Nephron (organoid): Measurements from ENCODE around the gene CACNA1S.

ENCODE experiments used
- H3K27ac Mint-ChIP-seq, 3 experiments: 2 replicates each; pipeline ENCODE4 v1.8.0; 2020; ENCODE audit warnings: mixed read lengths in 3 of 3, mild to moderate bottlenecking in 2 of 3, moderate library complexity in 1 of 3
- H3K27me3 Mint-ChIP-seq: 2 replicates; pipeline ENCODE4 v1.8.0; 2021; ENCODE audit warnings: low read depth, mild to moderate bottlenecking, moderate library complexity, mixed read lengths
- H3K36me3 Mint-ChIP-seq: 2 replicates; pipeline ENCODE4 v1.8.0; 2020; ENCODE audit warnings: low read depth, mixed read lengths
- H3K4me1 Mint-ChIP-seq: 2 replicates; pipeline ENCODE4 v1.8.0; 2020; ENCODE audit warnings: mixed read lengths
- H3K4me3 Mint-ChIP-seq, 3 experiments: 2 replicates each; pipeline ENCODE4 v1.8.0; 2020; ENCODE audit warnings: mild to moderate bottlenecking in 3 of 3, mixed read lengths in 3 of 3, moderate library complexity in 2 of 3
- H3K9me3 Mint-ChIP-seq: 2 replicates; pipeline ENCODE4 v1.8.0; 2020; ENCODE audit warnings: mixed read lengths
- TF ChIP-seq, protein P1 (sequence below), 3 experiments: fragments of 200-600 bp; sonication (generic); IDR thresholded peaks; one replicate each; pipeline ENCODE4 v1.5.0; 2021; ENCODE audit warnings: antibody characterized with exemption in 3 of 3; ENCODE audit not compliant: unreplicated experiment in 3 of 3

Gene CACNA1S

DNA sequence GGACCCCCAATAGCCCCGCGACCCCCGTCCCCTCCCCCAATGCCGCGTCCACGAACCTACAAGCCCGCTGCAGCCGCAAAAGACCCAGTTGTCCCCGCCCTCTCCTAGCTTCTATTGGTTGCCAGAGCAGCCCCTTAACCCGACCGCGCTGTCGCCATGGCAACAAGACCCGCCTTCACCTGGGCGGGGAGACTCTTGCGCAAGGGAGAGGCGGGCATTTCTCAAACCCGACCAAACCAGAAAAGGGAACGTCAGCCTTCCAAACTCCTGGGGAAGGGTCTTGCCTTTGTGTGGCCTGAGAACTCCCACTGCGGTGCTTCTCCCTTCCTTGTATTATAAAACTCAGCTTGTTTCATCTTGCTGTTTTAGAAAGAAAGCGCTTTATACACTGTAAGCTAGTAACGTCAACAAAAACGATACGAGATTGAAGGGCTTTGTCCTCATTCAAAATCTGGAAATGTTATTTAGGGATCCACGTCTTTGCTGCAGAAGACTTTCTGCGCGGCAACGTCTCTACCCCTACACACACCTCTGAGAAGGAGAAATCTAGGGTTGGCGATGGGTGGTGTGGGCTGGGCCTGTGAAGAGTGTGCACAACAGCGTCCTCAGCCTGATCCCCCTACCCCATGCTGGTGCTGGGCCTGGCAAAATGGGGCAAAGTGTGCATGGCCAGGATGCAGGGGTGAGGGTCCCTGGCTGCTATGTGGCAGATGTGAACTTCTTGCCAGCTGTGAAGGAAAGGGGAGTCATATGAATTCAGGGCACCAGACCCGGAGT lies 42.4 kb upstream of the CACNA1S start, which contains the start of gene TMEM9:
Gene TMEM9 (minus strand): TSS at position 86 of the 777 bp plus-strand sequence. CDS start 551 bp downstream, outside the sequence.
- TF ChIP-seq, protein P1, sequence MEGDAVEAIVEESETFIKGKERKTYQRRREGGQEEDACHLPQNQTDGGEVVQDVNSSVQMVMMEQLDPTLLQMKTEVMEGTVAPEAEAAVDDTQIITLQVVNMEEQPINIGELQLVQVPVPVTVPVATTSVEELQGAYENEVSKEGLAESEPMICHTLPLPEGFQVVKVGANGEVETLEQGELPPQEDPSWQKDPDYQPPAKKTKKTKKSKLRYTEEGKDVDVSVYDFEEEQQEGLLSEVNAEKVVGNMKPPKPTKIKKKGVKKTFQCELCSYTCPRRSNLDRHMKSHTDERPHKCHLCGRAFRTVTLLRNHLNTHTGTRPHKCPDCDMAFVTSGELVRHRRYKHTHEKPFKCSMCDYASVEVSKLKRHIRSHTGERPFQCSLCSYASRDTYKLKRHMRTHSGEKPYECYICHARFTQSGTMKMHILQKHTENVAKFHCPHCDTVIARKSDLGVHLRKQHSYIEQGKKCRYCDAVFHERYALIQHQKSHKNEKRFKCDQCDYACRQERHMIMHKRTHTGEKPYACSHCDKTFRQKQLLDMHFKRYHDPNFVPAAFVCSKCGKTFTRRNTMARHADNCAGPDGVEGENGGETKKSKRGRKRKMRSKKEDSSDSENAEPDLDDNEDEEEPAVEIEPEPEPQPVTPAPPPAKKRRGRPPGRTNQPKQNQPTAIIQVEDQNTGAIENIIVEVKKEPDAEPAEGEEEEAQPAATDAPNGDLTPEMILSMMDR (IDR thresholded peaks at IDR 0.05; ENCODE audit: unreplicated experiment in 3 of 3), result no peak
- H3K9me3 Mint-ChIP-seq, result no peaks in the 10 kb centered on the region
- H3K4me1 Mint-ChIP-seq, result peaks cover 39% of the 10 kb centered on the region
- H3K36me3 Mint-ChIP-seq, result peaks cover 24% of the 10 kb centered on the region
- H3K27ac Mint-ChIP-seq, result peak within 1 kb of the TSS; percentile 90 to 98 (median 95)
- peak within 1 kb of the TSS; percentile 88 to 93 (median 88) for H3K4me3 Mint-ChIP-seq
- peaks cover 3% of the 10 kb centered on the region for H3K27me3 Mint-ChIP-seq

GRCh38 chr1:201153474-201154388 lies 41.5 kb upstream of the CACNA1S start:
- Mint-ChIP-seq H3K4me3 (peak overlapping the region; percentile 88 to 93 (median 88)), H3K27ac (peak overlapping the region; percentile 90 to 98 (median 95))

DNA sequence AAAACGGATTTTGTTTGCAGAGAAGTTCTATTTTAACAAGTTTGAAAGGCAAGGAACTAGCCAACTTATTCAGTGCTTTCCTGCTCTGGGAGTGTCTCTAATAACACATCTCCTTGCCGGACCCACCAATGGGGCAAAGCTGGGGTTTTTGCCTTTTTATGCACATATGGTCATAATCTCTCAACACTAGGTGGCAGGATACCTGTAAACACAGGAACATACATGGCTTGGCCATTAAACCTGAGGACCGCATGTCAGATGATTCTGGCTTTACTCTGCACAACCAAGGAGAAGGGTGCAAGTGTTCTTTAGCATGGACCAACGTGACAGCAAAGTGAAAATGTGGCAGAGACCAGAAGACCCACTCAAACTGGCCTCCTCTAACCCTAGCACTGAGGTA lies 37.2 kb upstream of the CACNA1S start:
- no peak overlapping the region for H3K27ac Mint-ChIP-seq
- peaks cover 69% of the 10 kb centered on the region for H3K36me3 Mint-ChIP-seq
- peak overlapping the region in 2 of 3 experiments; percentile 28 to 67 for H3K4me3 Mint-ChIP-seq
- H3K27me3 Mint-ChIP-seq, result no peaks in the 10 kb centered on the region
- H3K9me3 Mint-ChIP-seq, result no peaks in the 10 kb centered on the region
- TF ChIP-seq, protein P1 (IDR thresholded peaks at IDR 0.05; ENCODE audit: unreplicated experiment in 3 of 3), result peak; percentile 40 to 58 (median 42)
- peaks cover 22% of the 10 kb centered on the region for H3K4me1 Mint-ChIP-seq

More at GRCh38 chr1:201153474-201154388, 41.5 kb upstream of the CACNA1S start:
- Mint-ChIP-seq H3K9me3 (no peaks in the 10 kb centered on the region), H3K27me3 (peaks cover 3% of the 10 kb centered on the region), H3K36me3 (peaks cover 32% of the 10 kb centered on the region), H3K4me1 (peaks cover 43% of the 10 kb centered on the region)
- TF ChIP-seq, protein P1 (IDR thresholded peaks at IDR 0.05; ENCODE audit: unreplicated experiment in 3 of 3), result no peak

DNA sequence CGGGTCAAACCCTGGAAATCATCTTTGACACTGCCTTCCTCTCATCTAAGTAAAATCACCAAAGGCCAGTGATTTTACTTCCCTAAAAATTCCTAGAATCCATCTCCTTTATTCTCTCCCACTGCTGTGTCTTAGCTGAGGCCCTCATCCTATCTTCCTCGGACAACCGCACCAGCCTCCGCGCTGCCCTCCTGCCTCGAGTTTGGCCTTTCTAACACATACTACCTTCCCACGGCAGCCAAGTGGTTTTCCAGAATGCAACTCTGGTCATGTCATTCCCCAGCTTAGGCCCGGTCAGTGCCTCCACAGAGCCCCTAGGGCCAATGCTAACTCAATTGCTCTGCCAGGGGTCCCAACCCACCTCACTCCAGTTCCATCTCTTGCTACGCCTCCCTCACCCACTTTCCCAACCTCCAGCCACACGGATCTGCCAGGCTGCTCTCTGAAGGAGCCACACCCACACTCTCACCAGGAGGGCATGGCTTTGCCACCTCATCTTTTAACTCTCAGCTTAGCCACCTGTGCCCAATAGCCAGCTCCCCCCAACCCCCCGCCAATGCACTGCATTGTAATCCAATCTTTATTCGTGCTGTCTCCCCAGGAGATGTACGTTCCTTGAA lies 35.3 kb upstream of the CACNA1S start:
- Mint-ChIP-seq H3K36me3 (peaks cover 85% of the 10 kb centered on the region), H3K27ac (no peak overlapping the region), H3K9me3 (no peaks in the 10 kb centered on the region), H3K4me1 (peaks cover 19% of the 10 kb centered on the region), H3K27me3 (no peaks in the 10 kb centered on the region), H3K4me3 (no peak overlapping the region)
- TF ChIP-seq, protein P1 (IDR thresholded peaks at IDR 0.05; ENCODE audit: unreplicated experiment in 3 of 3), result no peak

GRCh38 chr1:201146626-201147390 lies 34.6 kb upstream of the CACNA1S start:
- TF ChIP-seq, protein P1 (IDR thresholded peaks at IDR 0.05; ENCODE audit: unreplicated experiment in 3 of 3), result no peak
- Mint-ChIP-seq H3K36me3 (peaks cover 84% of the 10 kb centered on the region), H3K4me1 (peaks cover 17% of the 10 kb centered on the region), H3K27me3 (no peaks in the 10 kb centered on the region), H3K9me3 (no peaks in the 10 kb centered on the region), H3K27ac (no peak overlapping the region), H3K4me3 (no peak overlapping the region)
